NCI-H82 treated with DMSO at 0.1 percent for 48 hours (cell line): ENCODE results near the gene LHX2.
"Not testable (repeated sequence)": the region's sequence is repeated elsewhere in the genome, so short reads cannot be mapped to it uniquely, and the experiment has no call there.

Experiments
- DNase-seq: peaks from one replicate; lab custom pipeline; 2025; ENCODE audit not compliant: unreplicated experiment; lab: John Stamatoyannopoulos, UW

LHX2 gene

GRCh38 chr9:124011460-124012301 is at the start of gene LHX2:
Gene LHX2 (plus strand): TSS chr9:124011768. CDS start chr9:124012349, 581 bp downstream.
- DNase-seq = peak; percentile 66

GRCh38 chr9:123964761-123965160 is 46.8 kb upstream of the LHX2 start:
- no peak for DNase-seq

GRCh38 chr9:123965801-123966686 is 45.5 kb upstream of the LHX2 start:
- no peak for DNase-seq

GRCh38 chr9:123967323-123967722 is 44.2 kb upstream of the LHX2 start:
- no peak for DNase-seq

- DNase-seq = no peak
Measured at GRCh38 chr9:123972618-123973017, 39.0 kb upstream of the LHX2 start.

- no peak for DNase-seq
Measured at GRCh38 chr9:123973590-123974223, 37.9 kb upstream of the LHX2 start.

- DNase-seq = no peak
Measured at GRCh38 chr9:123974471-123974870, 37.1 kb upstream of the LHX2 start.

- DNase-seq = no peak
Measured at GRCh38 chr9:123975871-123976270, 35.7 kb upstream of the LHX2 start.

- DNase-seq = not testable (repeated sequence)
Measured at GRCh38 chr9:123976579-123976978, 35.0 kb upstream of the LHX2 start.

GRCh38 chr9:123978981-123979380 is 32.6 kb upstream of the LHX2 start:
- no peak for DNase-seq

GRCh38 chr9:123982535-123982934 is 29.0 kb upstream of the LHX2 start:
- no peak for DNase-seq

GRCh38 chr9:123983047-123983446 is 28.5 kb upstream of the LHX2 start:
- no peak for DNase-seq

- no peak for DNase-seq
Measured at GRCh38 chr9:123984802-123985201, 26.8 kb upstream of the LHX2 start.

- DNase-seq = no peak
Measured at GRCh38 chr9:123985869-123986268, 25.7 kb upstream of the LHX2 start.

- DNase-seq = no peak
Measured at GRCh38 chr9:123990427-123990826, 21.1 kb upstream of the LHX2 start.

- DNase-seq = not testable (repeated sequence)
Measured at GRCh38 chr9:123992679-123993078, 18.9 kb upstream of the LHX2 start.

- DNase-seq = no peak
Measured at GRCh38 chr9:123996731-123997421, 14.7 kb upstream of the LHX2 start.

GRCh38 chr9:123997665-123998277 is 13.8 kb upstream of the LHX2 start:
- no peak for DNase-seq

GRCh38 chr9:123998278-123998925 is 13.2 kb upstream of the LHX2 start:
- DNase-seq = no peak
